Stimulated activated CD8-positive, alpha-beta memory T cell treated with anti-CD3 and anti-CD28 coated beads, Interleukin-15, amount 100 ng/mL, for 24 hours (primary cell): ENCODE data around the gene FSHR.

Experiments
- DNase-seq: peaks from one replicate; pipeline ENCODE4 v3.0.0-alpha.2; 2020; ENCODE audit warnings: low read depth

The FSHR gene

DNA sequence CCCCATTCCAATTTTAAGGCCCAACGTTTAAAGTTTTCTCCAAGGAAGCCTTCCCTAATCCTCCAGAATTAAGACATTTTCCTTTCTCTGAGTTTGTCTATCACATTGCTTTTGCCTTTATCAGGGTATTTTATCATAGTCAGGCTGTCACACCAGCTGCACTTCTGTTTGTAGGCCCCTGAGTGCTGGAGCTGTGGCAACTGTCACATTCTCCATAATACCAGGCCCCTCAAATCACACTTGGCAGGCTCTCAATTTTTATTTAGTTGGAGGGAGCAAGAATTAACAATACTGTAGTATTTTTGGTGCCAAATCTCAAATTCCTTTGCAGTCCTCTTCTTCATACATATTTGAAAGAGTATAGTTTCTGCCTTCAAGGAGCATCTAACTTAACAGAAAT, 122.2 kb downstream of the FSHR start:
- DNase-seq: no peak

DNA sequence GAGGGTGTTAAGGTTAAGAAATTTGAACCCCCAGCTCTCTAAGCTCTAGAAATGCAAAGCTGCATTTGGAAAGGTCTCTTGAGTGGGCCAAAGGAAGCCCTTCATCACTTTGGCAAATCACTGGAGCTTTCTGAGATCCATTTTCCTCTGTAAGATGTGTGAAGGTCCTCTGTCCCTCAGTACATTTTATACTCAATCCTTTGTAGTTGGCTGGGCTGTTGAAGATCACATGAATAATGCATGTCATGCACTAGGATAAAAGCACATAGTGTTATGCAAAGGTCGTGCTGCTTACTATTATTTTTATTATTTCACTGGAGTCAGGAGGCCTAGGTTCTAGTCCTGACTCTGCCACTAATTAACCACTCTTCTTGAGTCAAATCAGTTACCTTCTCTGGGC, 124.9 kb downstream of the FSHR start:
- DNase-seq: no peak

DNA sequence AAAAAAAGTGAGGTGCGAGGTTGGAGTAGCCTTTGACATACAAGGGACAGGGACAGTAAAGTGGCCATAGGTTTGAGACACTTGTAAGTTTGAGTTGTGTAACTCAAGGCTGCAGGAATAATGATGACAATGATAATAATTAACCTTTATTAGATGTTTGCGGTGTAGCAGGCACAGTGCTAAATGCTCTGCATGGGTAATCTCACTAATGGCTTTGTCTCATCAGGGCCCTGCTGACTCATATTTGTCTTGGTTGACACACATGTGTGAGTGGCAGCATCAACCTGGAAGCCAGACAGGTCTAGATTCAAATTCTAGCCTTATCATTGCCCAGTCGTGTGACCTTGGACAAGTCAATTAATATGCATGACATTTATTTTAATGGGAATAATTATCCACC, 126.2 kb downstream of the FSHR start:
- no peak for DNase-seq

DNA sequence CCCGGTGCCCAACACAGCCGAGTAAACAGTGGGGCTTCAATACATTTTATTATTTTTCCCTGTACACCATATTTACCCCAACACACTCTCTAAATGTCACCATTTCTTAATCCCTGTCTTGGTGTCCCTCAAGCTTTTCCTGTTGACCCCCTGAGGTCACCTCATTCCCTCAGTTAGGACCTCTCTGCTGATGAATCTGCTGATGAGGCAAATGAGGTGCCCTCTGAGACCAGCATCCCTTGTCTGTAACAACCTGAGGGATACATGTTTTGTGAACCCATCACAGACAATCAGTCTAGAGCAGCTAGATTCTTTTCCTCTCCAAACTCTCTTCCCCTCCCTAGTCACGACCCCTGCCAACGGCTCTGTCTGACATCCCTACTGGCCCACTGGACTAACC, 127.6 kb downstream of the FSHR start:
- no peak for DNase-seq

DNA sequence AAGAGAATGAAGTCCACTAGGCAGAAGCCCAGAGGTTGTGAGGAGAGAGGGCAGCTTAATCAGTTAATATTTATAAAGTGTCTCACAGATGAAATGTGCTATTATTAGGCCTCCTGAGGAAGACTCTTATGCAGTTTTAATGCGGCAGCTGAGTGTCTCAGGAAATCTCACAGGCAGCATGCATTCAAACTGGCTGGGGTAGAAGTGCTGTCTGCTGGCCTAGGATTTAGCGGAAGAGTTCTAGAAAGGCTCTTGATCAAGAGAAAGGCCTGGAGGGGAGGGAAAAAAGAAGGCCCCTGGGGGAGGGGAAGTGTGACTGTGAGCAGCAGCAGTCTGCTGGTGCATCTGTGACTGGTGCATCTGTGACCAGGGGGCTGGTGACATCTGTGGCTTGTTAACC, 133.0 kb downstream of the FSHR start:
- no peak for DNase-seq

DNA sequence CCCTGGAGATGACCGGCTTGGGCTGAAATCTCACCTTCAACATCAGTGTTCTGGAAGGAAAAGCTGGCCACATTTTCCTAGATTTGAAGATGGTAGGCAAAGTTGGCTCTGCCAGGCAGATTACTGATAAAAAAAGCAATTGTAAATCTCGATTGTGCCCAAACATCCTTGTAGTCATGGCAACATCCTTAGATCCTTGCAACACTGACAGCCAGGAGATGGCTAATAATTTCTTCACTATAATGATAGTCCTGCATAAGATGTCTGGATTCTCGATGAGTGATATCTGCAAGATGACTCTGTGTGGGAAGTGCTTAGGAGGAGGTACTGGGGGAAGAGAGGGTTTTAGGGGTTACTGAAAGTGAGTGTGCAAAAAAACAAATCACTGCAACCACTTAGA, 149.1 kb downstream of the FSHR start:
- no peak for DNase-seq

DNA sequence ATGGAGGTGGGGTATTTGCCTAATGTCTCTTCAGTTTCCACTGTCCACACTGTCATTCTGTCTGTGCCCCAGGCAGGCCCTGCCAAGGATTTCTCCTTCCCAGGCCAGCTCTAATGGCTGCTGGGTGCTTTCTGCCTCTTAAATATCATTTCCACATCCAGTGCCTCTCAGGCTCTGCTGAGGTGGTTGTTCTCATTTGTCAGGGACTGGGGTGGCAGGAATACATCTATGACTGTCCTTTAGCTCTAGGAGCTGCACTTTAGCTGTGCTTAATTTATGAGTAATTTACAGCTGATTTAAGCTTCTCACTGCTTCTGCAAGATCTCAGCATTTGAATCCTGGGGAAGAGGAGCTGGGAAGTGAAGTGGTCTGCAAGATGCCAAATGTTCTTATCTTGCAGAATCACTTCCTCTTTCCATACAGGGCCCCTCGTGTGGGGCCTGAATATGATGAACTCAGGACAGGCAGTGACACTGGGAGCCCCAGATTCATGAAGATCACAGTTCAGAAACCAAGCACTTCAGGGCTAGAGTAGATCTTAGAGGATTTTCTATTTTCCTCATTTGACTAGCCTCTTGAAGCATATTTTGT, 150.2 kb downstream of the FSHR start:
- DNase-seq: no peak

DNA sequence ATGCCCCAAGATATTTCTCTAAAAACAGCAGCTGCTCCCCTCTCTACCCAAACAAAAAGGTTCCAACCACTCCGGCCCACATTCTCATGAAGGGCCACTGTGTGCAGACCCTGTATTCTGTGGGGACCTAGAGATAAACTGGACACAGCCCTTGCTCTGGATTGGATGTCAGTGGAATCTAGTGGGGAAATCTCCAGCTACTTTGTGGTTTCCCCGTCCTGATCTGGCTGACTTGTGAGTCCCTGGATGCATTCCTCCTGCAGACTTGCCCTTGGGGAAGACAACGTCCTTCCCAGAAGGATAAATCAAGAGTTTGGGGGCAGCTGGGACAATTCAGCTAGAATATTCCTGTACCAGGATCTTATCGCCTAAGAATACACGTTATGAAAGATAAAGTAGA, 151.1 kb downstream of the FSHR start:
- no peak for DNase-seq

DNA sequence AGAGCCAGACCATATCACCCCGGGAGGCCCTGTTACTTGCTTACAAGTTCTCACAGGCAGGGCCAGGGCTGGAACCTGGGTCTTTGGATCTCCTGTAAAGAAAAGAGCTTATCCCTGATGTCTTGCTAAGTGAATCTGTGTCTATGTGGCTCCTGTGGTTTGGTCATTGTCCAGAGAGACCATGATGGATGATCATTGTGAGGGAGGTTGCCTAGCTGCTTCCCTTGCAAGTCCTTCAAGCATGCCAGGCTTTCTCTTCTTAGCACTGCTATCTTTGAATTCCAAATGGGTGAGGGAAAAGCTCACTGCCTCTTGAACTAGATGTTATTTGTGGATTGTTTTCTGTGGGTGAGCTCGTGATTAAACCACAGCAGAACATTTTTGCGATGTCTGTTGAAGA, 151.6 kb downstream of the FSHR start:
- DNase-seq: no peak

DNA sequence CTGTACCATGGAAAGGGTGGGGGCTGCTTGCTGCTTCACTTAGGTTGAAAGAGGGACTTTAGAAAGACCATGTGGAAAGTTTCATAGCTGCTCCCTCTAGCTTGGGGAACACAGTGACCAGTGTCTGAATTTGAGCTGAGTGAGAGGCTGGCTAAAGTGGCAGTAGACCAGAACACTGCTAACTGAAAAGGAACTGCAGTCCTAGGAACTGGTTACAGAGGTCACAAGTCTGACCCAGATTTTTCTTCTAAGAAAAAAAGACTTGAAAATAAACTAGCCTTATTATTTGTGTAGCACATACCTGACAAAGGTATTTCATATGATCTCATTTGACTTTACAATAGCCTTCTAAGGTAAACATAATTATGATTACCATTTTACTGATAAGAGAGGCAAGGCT, 153.6 kb downstream of the FSHR start:
- DNase-seq: no peak

DNA sequence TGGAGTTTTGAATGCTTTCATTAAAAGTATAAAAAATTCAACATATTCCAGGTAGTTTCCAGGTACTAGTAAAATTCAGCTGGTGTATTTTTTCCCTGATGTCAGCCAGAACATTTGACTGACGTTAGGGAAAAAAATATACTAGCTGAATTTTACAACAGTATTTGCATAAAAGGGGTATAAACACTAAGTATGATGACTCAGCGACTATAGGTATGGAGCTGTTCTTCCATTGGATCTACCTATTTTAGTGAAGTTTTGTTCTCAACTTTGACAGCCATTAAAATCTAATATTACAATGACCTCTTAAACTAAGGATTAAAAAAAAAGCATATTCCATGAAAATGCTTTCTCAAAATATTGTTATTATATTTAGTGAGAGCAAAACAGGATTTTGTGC, 155.9 kb downstream of the FSHR start:
- no peak for DNase-seq

DNA sequence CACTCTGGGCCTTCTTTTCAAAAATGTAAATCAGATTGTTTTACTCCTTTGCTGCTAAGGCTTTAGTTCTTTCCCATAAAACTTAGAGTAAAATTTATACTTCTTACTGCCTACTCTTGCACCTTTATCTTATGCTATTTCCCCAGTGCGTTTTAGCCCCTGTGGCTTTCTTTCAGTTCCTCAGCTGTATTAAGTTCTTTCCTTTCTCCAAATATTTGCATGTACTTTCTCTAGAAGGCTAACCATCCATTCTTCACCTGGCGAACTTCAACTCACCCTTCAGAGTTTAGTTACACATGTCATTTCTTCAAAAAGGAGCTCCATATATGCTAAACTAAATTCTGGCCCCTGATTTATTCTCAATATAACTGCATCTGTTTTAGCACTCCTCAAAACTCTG, 160.7 kb downstream of the FSHR start:
- no peak for DNase-seq

DNA sequence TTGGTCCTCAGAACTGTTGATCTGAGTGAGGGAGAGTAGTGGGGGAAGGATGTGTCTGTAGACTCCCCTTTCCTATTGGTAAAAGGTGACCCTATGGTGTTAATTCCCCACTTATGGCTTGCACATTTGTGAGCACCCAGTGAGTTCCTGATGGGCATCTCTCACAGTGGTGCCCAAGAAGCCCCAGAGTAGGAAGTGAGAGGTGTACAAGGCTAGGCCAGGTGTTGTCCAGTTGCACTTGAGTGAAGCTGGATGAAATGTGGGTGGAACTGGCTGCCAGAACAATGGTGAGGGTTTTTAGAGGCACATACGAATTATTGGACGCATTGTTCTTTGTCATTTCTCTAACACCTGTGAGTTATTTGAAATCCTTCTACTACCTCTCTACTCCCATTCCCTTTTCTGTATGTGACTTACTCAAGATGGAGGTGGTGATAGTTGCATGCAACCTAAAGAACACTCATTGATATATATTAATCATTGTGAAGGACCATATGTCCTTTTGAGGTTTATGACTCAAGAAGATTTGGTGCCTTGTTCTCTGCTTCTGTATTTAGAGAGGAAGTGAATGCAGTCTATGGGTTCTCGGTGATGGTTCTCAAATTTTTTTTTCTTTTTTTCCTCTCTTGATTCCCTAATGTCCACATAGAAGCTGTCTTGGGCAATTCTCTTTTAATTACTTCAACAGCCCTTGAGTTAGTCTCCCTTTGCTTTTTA, 162.7 kb downstream of the FSHR start:
- DNase-seq: no peak

DNA sequence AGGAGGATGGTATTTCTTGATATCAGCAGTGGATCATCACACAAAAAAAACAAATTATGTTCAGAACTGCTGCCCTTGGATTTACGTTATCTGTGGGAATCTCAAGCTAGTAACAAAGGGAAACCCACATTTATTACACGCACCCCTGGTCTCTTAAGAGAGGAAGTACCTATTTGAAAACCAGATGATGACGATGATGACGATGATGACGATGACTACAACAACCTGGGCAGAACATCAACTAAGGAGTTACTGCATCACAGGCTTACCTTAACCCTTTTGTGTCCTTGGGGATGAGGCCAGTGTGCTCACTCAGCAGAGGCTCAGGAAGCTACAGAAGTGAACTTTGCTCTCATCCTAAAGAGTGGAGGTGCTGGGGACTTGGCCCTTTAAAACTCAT, 169.4 kb downstream of the FSHR start:
- DNase-seq: no peak

DNA sequence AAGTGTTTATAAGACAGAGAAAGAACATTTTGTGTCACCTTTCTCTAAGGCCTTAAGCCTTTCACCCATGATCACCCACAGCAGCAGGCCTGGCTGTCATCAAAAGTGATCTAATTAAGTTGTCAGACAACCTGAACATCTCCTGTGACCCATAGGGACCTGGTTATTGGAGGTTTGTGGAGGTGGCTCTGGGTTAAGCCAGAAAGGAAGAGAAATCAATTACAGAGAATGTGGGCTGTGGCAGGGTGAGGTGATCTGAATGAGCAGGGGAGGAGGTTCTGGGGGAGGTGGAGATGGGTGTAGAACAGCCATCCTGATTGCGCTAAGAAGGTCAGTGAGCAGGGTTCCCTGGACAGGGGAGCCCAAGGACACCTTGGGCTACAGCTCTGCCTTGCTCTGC, 170.8 kb downstream of the FSHR start:
- DNase-seq: no peak

DNA sequence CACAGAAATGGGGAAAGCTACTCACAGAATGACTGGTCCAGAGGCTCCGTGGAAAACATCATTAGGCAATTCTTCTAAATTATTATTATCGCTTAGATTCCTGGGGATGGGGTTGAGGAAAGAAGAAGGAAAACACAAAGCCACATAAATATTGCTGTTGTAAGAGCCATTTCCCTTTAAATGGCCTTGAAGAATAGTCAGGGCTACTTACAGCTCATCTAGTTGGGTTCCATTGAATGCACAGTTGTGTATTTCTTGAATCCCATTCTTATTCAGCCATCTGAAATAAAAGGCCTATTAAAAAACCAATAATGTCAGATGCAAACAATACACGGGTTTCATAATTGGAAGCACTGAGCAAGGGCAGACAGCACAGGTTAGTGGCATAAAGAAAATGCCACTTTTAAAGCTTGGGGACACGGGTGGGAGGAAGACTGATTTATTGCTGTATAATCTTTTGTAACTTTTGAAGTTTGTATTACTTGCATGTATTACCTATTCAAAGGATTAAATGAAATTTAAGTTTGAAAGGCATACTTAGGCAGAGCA, 171.4 kb downstream of the FSHR start:
- no peak for DNase-seq

DNA sequence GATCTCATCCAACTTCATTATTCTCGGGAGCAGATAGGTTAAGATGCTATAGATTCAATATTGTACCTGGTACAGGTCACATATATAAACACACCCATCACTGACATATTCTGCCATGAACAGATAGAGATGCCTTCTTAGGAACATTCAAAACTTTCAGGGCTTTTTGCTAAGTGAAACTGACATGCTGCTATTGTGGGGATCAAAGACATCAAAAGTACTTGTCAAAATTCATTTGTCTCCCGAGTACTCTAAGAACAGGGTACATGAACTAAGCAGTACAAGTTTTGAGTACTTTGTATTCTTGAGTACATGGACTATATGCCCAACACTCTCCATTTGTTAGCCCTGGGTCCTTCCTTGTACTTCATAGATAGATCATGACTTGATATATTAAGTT, 173.5 kb downstream of the FSHR start:
- no peak for DNase-seq

DNA sequence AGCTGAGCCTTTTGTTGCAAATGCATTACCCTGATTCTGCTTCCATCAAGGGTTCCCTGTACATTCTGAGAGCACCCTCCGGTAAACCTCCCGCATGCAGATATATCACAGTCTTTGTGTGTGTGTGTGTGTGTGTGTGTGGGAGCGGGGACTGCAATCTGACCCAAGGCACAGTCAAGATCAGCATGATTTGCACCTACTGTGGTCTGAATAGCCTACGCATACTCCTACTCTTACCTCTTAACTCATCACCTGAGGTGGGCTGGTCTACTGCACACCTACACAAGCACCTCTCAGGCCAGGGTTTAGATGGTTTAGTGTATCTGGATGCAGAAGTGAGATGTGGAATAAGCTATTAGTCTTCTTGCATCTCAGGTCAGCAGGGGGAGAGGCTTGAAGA, 174.6 kb downstream of the FSHR start:
- no peak for DNase-seq

DNA sequence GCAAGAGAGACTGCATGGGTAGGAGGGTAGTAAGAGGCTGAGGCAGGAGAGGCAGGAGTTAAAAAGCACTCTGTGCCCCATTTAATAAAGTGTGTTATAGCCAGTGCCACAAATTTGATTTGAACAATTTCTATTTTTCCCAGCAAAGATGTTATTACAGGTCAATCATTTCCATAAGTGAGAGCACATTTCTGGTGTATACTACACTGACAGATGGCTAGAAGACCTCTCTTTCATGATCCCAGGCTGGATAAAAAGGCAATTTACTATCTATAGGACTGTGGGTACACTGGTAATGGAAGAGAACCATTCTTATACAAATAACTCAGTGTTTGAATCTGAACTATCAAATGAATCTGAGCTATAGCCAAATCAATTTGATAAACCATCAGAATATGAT, 176.2 kb downstream of the FSHR start:
- DNase-seq: no peak

DNA sequence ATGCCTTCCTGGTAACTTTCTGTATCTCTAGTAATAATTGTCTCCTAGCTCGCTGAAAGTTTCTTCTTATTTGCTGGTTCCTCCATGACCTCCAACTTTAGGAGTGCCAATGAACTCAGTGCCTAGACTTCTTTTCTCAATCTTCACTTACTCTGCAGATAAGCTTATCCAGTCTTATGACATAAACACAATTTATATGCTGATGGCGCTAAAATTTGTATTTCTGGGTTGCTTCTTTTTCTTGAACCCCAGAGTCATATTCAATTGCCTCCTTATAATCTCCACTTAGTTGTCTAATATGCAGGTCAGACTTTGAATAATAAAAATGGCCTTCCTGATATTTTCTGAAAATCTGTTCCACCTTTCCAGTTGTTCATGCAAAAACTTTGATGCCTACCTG, 182.5 kb downstream of the FSHR start:
- DNase-seq: no peak

DNA sequence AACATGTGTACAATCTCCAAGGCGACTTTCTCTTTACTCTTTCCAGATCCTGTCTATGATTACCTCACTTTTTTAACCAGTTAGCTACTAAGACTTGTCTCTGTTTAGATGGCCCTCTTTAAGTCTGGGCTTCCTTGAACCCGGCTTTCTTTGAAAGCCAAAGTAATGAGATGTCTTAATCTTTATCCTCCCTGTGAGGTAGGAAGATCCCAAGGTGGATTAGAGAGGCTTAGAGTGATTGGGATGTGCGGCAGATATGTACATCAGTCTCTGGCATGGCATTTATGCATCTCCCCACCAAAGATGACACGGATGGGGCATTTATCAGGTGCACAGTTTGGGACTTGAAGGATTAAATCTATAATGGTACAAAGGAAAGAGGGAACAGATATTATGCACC, 186.3 kb downstream of the FSHR start:
- DNase-seq: no peak

DNA sequence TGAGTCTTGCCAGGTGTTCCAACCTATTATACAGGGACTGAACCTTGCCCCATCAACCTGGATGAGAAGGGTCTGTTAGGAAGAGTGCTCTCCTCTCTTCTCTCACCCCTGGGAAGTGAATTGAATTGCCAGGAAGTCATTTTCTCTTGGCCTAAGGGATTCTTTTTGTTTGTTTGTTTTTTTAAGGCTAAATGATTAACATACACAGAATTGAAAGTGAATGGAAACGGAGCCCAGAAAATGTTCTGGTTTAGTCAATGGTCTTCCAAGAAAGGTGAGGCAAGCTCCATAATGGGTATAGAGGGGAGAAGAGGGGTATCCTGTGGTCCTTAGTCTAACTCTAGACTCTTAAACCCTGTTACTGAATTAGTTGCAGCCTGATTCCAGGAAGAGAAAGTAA, 189.1 kb downstream of the FSHR start:
- DNase-seq: no peak

DNA sequence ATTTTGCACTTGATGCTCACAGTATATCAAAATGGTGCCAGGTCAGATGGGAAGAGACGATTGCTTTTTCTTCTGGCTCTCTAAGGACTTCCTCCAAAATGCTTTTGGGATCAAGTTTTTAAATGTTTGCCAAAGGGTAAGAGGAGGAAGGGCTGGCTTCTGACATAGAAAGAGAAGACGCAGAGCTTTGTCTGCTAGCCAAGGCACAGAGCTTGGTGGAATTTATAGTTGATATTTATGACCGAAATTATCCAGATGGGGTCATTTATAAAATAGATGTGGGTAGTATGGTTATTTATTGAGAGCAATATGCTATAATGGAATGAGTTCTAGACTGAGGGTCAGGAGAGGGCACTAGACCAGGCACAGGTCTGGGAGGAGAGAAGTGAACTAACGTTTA, 193.3 kb downstream of the FSHR start:
- DNase-seq: no peak

DNA sequence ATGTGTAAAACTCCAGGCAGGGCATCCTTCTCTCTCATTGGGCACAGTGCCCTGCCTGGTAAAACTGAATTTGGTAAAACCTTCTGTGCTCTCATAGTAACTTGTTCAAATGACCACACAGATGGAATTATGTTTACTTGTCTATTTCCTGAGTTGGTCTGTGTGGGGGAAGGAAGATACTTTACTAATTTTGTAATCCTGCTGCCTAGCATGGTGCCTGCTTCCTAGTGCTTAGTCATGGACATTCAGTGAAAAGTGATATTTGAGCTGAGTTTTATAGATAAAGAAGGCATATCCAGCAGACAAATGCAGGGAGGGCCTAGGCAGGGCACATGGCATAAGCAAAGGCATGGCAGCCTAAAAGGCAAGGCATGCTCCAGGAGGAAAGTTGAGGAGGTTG, 199.4 kb downstream of the FSHR start:
- no peak for DNase-seq
